ENCODE data around the gene IGF2BP2. TPM values are rescaled to one million over a fixed set of nuclear protein-coding genes. Genes with fewer than 3 reads are reported as not detected.

The IGF2BP2 gene
- total RNA-seq, 2 experiments from 2014 or later, result 0.62 TPM; not detected in 1

DNA sequence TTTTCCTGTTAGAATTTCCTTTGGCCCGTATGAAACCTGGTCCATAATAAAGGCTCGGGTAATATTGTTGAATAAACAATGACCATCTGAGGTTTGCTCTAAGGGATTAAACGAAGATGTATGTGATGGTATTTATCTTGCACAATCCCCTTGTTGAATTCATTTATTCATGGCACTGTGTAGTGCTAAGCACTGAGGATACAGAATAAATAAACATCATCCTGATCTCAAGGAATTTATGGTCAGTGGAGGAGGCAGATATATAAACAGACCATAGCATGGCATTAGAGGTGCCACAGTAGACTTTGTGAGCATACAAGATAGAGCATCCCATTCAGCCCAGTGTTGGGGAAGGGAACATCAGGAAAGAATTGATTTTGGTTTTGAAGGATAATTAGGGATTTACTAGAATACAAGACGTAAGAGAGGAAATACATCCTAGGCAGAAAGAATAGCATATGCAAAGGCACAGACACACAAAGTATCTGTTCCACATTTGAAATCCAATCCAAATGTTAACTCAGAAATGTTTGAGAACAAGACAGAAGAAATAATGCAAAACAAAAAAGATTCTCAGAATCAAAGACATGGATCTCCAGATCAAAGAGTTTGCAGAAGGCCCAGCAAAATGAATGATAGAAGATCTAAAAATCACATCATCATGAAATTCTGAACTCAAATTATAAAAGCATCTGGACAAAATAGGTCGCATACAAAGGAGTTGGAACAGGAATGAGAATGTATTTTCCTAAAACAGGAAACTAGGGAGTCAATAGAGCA is 5.4 kb upstream of the IGF2BP2 start:
- ChIA-PET CTCF (no interaction called here), POLR2A (no interaction called here)
- Mint-ChIP-seq H3K36me3 (ENCODE audit: low read depth) (no peaks in the 10 kb centered on the region), H3K9me3 (no peaks in the 10 kb centered on the region), H3K4me3 (no peak overlapping the region), H3K4me1 (peaks cover 7% of the 10 kb centered on the region), H3K27me3 (peaks cover 50% of the 10 kb centered on the region), H3K27ac (no peak overlapping the region)
- no peak for DNase-seq

DNA sequence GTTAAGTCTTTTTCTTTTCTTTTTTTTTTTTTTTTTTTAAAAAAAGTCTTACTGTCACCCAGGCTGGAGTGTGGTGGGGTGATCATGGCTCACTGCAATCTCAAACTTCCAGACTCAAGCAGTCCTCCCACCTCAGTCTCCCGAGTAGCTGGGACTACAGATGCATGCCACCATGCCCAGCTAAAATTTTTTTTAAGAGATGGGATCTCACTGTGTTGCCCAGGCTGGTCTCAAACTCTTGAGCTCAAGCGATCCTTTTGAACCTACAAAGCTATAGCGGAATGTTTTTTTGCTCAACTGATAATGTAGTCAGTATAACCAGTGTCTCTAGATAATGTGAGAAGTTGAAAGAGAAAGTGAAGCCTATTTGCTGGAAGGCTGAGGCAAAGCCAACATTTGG is 3.9 kb upstream of the IGF2BP2 start:
- H3K27me3 Mint-ChIP-seq, result peaks cover 56% of the 10 kb centered on the region
- H3K4me1 Mint-ChIP-seq, result peaks cover 13% of the 10 kb centered on the region
- ChIA-PET POLR2A (no interaction called here), CTCF (interaction anchor here (0.6 kb wide), 1 partner anchor 190 kb away, joined by 4 read pairs; no protein-coding TSS in a partner anchor)
- no peaks in the 10 kb centered on the region for H3K36me3 Mint-ChIP-seq (ENCODE audit: low read depth)
- no peak overlapping the region for H3K27ac Mint-ChIP-seq
- DNase-seq, result no peak
- H3K9me3 Mint-ChIP-seq, result no peaks in the 10 kb centered on the region
- no peak overlapping the region for H3K4me3 Mint-ChIP-seq

DNA sequence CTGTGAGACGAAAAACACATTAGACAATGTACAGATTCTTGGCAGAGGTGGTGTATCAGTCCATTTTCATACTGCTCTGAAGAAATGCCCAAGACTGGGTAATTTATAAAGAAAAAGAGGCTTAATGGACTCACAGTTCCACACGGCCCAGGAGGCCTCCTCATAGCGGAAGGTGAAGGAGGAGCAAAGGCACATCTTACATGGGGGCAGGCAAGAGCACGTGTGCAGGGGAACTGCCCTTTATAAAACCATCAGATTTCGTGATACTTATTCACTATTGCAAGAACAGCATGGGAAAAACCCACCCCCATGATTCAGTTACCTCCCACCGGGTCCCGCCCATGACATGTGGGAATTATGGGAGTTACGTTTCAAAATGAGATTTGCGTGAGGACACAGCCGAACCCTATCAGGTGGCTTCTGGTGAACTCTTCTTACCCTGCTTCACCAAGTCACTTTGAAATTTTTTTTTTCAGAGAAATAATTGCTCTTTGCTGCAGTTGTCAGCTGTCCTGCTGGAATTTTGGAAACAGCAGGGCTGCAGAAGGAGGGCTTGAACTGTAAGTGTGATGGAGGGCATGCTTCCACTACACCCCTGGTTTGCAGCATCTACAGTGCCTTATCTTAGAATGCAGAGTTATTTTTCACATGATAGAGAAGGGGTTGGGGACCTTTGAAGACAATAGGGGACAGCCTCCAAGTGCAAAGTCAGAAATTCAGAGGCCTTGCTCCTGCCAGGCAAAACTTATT is 2.9 kb upstream of the IGF2BP2 start:
- Mint-ChIP-seq H3K4me1 (peaks cover 14% of the 10 kb centered on the region), H3K9me3 (no peaks in the 10 kb centered on the region), H3K4me3 (no peak overlapping the region), H3K27me3 (peaks cover 64% of the 10 kb centered on the region), H3K27ac (no peak overlapping the region), H3K36me3 (ENCODE audit: low read depth) (no peaks in the 10 kb centered on the region)
- ChIA-PET POLR2A (no interaction called here), CTCF (no interaction called here)
- DNase-seq, result no peak

DNA sequence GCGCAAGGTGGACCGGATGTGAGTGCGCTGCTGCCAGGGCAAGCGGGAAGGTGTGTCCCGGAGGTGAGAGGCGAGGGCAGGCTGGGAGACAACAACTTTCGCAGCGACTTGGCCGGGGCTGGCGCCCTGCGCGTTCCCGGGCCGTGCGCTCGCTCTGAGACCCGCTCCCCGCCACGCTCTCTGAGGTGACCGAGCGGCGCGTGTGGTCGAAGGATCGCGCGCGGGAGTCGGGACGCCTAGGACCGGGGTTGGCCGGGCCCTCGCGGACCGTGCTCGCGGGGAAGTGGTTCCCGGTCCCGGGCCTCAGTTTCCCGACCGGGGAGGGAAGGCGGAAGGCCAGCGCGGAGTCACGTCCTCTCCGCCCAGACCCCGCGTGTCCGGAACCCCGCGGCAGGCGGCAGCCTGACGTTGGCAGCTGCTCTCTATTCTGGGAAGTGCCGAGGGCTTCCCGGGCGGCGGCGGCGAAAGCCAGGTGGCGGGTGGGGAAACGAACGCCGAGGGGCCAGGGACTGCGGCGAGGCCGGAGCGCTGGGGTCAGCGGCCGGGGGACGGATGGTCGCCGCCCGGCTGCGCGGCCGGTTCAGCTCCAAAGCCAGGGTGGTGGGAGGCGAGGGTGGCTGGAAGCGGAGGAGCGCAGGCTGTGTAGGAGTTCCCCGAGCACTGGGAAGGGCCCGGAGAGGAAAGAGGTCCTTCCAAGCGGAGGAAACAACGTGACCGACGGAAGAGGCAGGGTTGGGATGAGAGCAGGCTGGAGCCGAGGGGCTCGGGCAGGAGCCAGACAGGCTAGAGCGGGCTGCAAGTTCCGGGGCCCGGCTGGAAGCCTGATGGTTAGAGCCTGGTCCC is 1.0 kb upstream of the IGF2BP2 start:
- H3K4me3 Mint-ChIP-seq, result peak overlapping the region; percentile 77
- ChIA-PET CTCF (no interaction called here), POLR2A (no interaction called here)
- peaks cover 74% of the 10 kb centered on the region for H3K27me3 Mint-ChIP-seq
- H3K9me3 Mint-ChIP-seq, result no peaks in the 10 kb centered on the region
- DNase-seq, result peak; percentile 50
- no peak overlapping the region for H3K27ac Mint-ChIP-seq
- H3K4me1 Mint-ChIP-seq, result peaks cover 14% of the 10 kb centered on the region
- no peaks in the 10 kb centered on the region for H3K36me3 Mint-ChIP-seq (ENCODE audit: low read depth)

DNA sequence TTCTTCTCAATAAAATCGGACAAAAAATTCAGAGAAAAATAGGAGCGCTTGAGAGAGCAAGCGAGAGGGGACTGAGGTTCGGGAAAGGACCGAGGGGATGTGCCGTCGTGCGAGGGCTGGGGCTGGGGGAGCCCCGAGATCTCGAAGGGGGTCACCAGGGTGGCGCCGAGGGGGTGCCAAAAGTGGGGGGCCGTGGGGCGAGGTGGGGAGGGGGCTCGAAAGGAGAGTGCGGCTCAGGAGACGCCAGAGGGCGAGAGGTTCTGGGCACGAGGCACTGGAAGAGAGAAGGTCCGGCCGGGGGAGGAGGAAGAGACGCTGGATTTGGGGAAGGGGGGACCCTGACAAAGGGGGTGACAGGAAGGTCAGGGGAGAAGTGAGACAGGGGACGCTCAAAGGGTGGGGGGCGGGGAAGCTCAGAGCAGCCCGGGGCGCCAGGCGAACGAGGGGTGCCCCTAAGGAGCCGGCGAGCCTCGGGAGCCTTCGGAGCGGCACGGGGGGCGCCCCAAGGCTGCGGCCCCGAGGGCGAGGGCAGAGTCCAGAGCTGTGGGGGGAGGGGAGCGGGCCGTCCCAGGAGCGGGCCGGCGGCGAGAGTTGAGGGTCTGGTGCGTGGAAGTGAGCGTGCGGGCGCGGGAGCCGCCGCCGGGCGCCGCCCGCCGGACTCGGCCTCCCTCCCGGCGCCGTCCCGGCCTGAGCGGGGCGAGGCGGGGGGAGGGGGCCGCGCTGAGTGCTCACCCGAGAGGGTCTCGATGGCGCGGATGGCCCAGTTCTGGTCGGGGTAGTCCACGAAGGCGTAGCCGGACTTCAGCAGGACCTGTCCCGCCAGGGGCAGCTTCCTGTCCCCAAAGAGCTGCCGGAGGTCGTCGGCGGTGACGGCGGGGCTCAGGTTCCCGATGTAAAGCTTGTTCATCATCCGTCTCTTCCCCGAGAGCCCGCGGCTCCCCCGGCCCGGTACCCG is 514 bp downstream of the IGF2BP2 start:
- no peaks in the 10 kb centered on the region for H3K36me3 Mint-ChIP-seq (ENCODE audit: low read depth)
- no peak for DNase-seq
- CTCF ChIA-PET, result interaction anchor here (0.6 kb wide), 1 partner anchor 11 kb away, joined by 3 read pairs; no protein-coding TSS in a partner anchor
- no peaks in the 10 kb centered on the region for H3K9me3 Mint-ChIP-seq
- POLR2A ChIA-PET, result interaction anchor here (0.6 kb wide), 1 partner anchor 74 kb away, joined by 6 read pairs; no protein-coding TSS in a partner anchor
- H3K27ac Mint-ChIP-seq, result no peak overlapping the region
- H3K4me1 Mint-ChIP-seq, result peaks cover 14% of the 10 kb centered on the region
- H3K4me3 Mint-ChIP-seq, result peak overlapping the region; percentile 70
- peaks cover 73% of the 10 kb centered on the region for H3K27me3 Mint-ChIP-seq

DNA sequence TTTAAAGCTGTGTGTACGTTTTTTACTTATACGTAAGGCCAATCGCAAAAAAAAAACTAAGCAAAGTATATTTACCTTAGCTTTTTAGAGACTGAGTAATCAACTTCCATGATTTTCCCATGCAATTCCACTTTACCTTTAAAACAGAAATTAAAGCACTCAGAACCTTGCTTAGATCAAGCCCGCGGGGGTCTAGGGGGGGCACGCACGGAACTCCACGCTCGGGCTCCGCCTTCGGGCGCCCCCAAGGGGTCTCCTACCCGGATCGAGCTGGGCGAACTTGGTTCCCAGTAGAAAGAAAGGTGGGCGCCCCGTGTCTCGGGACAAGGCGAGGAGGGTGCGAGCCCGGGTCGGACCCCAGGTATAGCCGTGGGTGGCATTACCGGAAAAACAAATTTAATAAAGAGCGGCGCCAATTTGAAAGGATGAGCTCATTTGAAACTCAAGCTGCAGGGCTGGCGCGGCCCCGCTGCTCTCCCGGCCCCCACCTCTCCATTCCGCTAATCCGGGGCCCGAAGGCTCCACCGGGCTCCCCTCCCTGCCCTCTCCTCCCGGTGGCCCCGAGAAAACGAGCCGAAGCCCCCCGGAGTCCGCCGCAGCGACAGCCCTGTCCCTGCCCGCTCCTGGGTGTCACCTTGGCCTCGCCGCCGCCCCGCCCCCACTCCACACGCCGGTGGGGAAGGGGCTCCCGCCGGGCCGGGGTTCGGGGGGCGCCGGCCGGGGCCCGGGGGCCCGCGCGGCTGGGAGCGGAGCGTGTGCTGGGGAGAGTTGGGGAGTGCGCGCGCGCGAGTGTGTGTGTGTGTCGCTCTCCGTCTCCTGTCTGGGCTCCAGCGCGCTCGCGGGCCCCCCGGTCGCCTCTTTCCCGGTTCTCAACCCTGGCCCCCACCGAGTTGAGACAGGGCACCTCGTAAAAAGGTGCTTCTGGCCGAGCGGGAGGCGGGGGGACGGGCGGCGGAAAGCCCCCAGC is 1.5 kb downstream of the IGF2BP2 start:
- Mint-ChIP-seq H3K27ac (no peak overlapping the region), H3K27me3 (peaks cover 72% of the 10 kb centered on the region), H3K4me1 (peaks cover 11% of the 10 kb centered on the region), H3K36me3 (ENCODE audit: low read depth) (no peaks in the 10 kb centered on the region), H3K4me3 (peak overlapping the region; percentile 70), H3K9me3 (no peaks in the 10 kb centered on the region)
- DNase-seq, result peak; percentile 20
- ChIA-PET CTCF (no interaction called here), POLR2A (no interaction called here)

DNA sequence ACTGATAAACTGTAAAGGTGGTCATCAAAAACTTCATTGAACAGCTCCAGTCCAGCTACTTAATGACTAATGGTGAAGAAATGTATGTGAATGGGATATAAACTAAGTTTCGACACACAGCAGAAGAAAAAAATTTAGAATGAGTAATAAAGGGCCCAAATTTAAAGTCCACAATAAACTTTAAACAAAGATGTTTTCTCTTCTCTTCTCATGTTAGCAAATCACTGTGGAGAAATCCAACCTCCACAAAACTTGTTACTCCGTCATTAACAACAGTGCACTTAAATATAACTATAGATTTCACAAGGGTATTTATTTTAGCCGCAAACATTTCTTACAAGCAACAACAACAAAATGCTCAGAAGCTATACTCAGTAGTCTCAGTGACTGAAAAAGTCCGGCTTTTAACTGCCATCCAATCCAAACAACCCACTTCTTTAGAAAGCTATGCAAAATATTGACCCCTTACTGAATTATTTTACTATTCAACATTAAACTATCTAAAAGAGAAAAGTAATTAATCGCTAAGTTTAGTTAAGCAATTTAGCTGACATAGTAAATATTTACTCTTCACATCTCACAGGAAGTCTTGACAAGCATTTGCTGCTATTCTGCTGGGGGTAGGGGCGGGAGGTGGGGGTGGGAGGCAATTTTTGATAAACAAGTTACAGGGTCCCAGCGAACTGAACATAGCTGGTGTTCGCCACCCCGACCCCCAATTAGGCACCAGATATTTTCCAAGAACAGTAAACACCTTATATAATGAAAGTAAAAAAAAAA is 2.4 kb downstream of the IGF2BP2 start:
- Mint-ChIP-seq H3K9me3 (no peaks in the 10 kb centered on the region), H3K36me3 (ENCODE audit: low read depth) (no peaks in the 10 kb centered on the region), H3K4me1 (peaks cover 11% of the 10 kb centered on the region), H3K4me3 (peak overlapping the region; percentile 59), H3K27ac (no peak overlapping the region), H3K27me3 (peaks cover 66% of the 10 kb centered on the region)
- ChIA-PET POLR2A (no interaction called here), CTCF (interaction anchor here (0.6 to 0.7 kb wide), 2 partner anchors 34 to 767 kb away, joined by 5 read pairs; no protein-coding TSS in a partner anchor)
- DNase-seq, result no peak

DNA sequence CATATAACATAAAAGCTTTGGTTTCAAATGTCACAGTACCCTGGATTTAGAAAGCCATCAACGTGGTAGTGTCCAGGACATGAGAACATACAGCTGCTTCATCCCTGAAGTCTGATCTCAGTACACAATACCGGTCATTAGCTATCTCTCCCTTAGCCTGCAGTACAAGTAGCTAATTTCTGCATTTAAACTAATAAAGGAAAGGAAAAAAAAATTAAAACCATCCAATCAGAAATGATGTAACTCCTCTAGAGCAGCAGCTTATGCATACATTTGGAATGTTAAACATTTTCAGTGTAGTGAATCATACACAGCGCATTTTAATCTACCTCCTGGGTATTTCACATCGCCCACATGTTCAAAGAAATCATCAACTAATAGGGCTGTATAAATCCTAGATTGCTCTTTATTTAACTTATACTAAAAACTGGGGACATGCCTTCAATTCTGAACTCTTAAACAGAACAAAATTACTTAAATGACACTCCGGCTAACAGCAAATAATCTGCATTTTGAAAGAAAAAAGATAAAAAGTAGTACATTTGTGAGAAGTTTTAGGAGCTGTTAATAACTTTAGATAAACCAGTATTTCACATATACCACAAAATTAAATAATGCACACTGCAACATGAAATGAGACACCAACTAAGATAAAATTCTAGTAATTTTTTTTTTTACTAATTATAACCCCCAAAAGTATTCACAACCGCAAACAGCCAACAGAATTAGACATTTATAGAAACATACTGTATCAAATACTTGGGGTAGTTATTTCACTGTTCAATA is 3.7 kb downstream of the IGF2BP2 start:
- no peaks in the 10 kb centered on the region for H3K36me3 Mint-ChIP-seq (ENCODE audit: low read depth)
- H3K4me1 Mint-ChIP-seq, result peaks cover 6% of the 10 kb centered on the region
- no peak overlapping the region for H3K27ac Mint-ChIP-seq
- H3K9me3 Mint-ChIP-seq, result no peaks in the 10 kb centered on the region
- H3K27me3 Mint-ChIP-seq, result peaks cover 57% of the 10 kb centered on the region
- DNase-seq, result no peak
- ChIA-PET POLR2A (no interaction called here), CTCF (interaction anchor here (0.7 kb wide), 1 partner anchor 1150 kb away, joined by 3 read pairs; no protein-coding TSS in a partner anchor)
- no peak overlapping the region for H3K4me3 Mint-ChIP-seq

DNA sequence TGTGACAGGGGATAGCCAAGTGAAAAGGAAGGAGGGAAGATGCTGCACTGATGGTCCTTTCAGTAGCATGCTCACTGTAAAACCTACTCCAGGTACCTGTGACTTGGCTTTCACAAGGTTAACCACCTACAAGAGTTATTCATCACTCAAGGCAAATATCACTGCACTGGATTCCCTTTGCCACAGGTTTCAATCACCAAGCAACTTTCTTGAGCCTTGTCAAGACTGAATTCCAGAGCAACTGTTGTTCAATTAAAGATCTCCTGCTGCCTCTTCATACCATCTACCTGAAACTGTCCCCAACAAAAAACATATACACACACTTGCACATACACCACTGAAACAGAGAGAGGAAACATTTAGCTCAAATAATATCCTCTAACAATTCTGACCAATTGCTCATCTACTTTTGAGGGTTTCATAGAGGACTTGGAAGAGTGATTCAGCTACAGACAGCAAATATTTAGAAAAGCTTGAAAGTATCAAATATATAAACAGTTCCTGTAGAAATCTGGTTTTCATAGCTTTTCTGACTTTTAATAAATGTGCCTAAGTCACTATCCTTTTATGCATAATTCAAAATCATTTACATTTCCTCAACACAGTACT is 6.5 kb downstream of the IGF2BP2 start:
- Mint-ChIP-seq H3K4me1 (no peaks in the 10 kb centered on the region), H3K27ac (no peak overlapping the region), H3K4me3 (no peak overlapping the region), H3K9me3 (no peaks in the 10 kb centered on the region), H3K36me3 (ENCODE audit: low read depth) (no peaks in the 10 kb centered on the region), H3K27me3 (peaks cover 58% of the 10 kb centered on the region)
- no peak for DNase-seq
- ChIA-PET POLR2A (no interaction called here), CTCF (no interaction called here)

All from activated CD4-positive, alpha-beta T cell treated with anti-CD3 and anti-CD28 coated beads, Interleukin-2, amount 10 ng/mL, durations not matched to agents 7 days and 5 days (primary cell).